Muscle layer of duodenum (tissue), 2 donors: ENCODE results near the gene CTDSP1.

Experiments
- H3K27ac ChIP-seq: one replicate; pipeline ENCODE4 v1.7.0; 2013; ENCODE audit warnings: mild to moderate bottlenecking, low read length
- H3K27me3 ChIP-seq: one replicate; pipeline ENCODE4 v1.7.0; 2013; ENCODE audit warnings: low read depth, mild to moderate bottlenecking, control low read depth, low read length
- H3K36me3 ChIP-seq, 2 donors: one replicate each; pipeline ENCODE4 v1.7.0; 2013; ENCODE audit warnings: low read length in 2 of 2, control low read depth in 1 of 2, mild to moderate bottlenecking in 1 of 2; ENCODE audit not compliant: insufficient read depth in 2 of 2, control insufficient read depth in 1 of 2
- H3K4me1 ChIP-seq, 2 donors: one replicate each; pipeline ENCODE4 v1.7.0; 2013; ENCODE audit warnings: low read length in 2 of 2, mild to moderate bottlenecking in 2 of 2, control low read depth in 1 of 2, moderate library complexity in 1 of 2; ENCODE audit not compliant: insufficient read depth in 2 of 2, control insufficient read depth in 1 of 2
- H3K4me3 ChIP-seq, 2 donors: one replicate each; pipeline ENCODE4 v1.7.0; 2013; ENCODE audit warnings: low read length in 2 of 2, low read depth in 1 of 2, mild to moderate bottlenecking in 1 of 2
- H3K9me3 ChIP-seq, 2 donors: one replicate each; pipeline ENCODE4 v1.7.0; 2013; ENCODE audit warnings: low read length in 2 of 2, control low read depth in 1 of 2, mild to moderate bottlenecking in 1 of 2; ENCODE audit not compliant: control insufficient read depth in 1 of 2
- donor health status: healthy.

The CTDSP1 gene

GRCh38 chr2:218399391-218400166, at the start of gene CTDSP1:
TSS of gene CTDSP1 (plus strand) at chr2:218399868. CDS start at chr2:218400091, 223 bp downstream.
- Histone ChIP-seq H3K4me1 (peaks cover 9 to 41% of the 10 kb centered on the region in 2 donors), H3K27me3 (no peaks in the 10 kb centered on the region), H3K27ac (peak within 1 kb of the TSS; percentile 93), H3K36me3 (peaks cover 7 to 32% of the 10 kb centered on the region in 2 donors), H3K4me3 (peak within 1 kb of the TSS; percentile 55 to 88), H3K9me3 (no peaks in the 10 kb centered on the region)

- peaks cover 0 to 3% of the 10 kb centered on the region in 2 donors for H3K9me3 ChIP-seq
- no peaks in the 10 kb centered on the region for H3K36me3 ChIP-seq
- H3K4me1 ChIP-seq: peaks cover 0 to 8% of the 10 kb centered on the region in 2 donors
- no peaks in the 10 kb centered on the region for H3K27me3 ChIP-seq
- no peak overlapping the region for H3K4me3 ChIP-seq
- no peak overlapping the region for H3K27ac ChIP-seq
These were observed 45.6 kb upstream of the CTDSP1 start for GRCh38 chr2:218354045-218354444.

- H3K27me3 ChIP-seq: no peaks in the 10 kb centered on the region
- H3K9me3 ChIP-seq: peaks cover 0 to 3% of the 10 kb centered on the region in 2 donors
- H3K36me3 ChIP-seq: no peaks in the 10 kb centered on the region
- no peak overlapping the region for H3K27ac ChIP-seq
- no peak overlapping the region for H3K4me3 ChIP-seq
- peaks cover 0 to 8% of the 10 kb centered on the region in 2 donors for H3K4me1 ChIP-seq
These were observed 44.7 kb upstream of the CTDSP1 start for GRCh38 chr2:218354850-218355443.

- no peaks in the 10 kb centered on the region for H3K27me3 ChIP-seq
- H3K27ac ChIP-seq: no peak overlapping the region
- no peaks in the 10 kb centered on the region for H3K9me3 ChIP-seq
- H3K4me3 ChIP-seq: no peak overlapping the region
- peaks cover 0 to 8% of the 10 kb centered on the region in 2 donors for H3K4me1 ChIP-seq
- H3K36me3 ChIP-seq: no peaks in the 10 kb centered on the region
These were observed 42.2 kb upstream of the CTDSP1 start for GRCh38 chr2:218357236-218358177.

- Histone ChIP-seq H3K4me1 (peaks cover 0 to 8% of the 10 kb centered on the region in 2 donors), H3K27ac (no peak overlapping the region), H3K4me3 (no peak overlapping the region), H3K36me3 (no peaks in the 10 kb centered on the region), H3K27me3 (no peaks in the 10 kb centered on the region), H3K9me3 (no peaks in the 10 kb centered on the region)
These were observed 39.2 kb upstream of the CTDSP1 start for GRCh38 chr2:218360453-218360852.

GRCh38 chr2:218362606-218363005, 37.1 kb upstream of the CTDSP1 start:
- Histone ChIP-seq H3K36me3 (no peaks in the 10 kb centered on the region), H3K27ac (no peak overlapping the region), H3K27me3 (no peaks in the 10 kb centered on the region), H3K9me3 (peaks cover 0 to 6% of the 10 kb centered on the region in 2 donors), H3K4me3 (no peak overlapping the region), H3K4me1 (peaks cover 0 to 3% of the 10 kb centered on the region in 2 donors)

GRCh38 chr2:218363736-218364135, 35.9 kb upstream of the CTDSP1 start:
- Histone ChIP-seq H3K4me1 (peaks cover 0 to 3% of the 10 kb centered on the region in 2 donors), H3K27ac (no peak overlapping the region), H3K9me3 (peaks cover 0 to 6% of the 10 kb centered on the region in 2 donors), H3K36me3 (no peaks in the 10 kb centered on the region), H3K4me3 (no peak overlapping the region), H3K27me3 (no peaks in the 10 kb centered on the region)

GRCh38 chr2:218364196-218364595, 35.5 kb upstream of the CTDSP1 start:
- Histone ChIP-seq H3K36me3 (no peaks in the 10 kb centered on the region), H3K27me3 (no peaks in the 10 kb centered on the region), H3K27ac (no peak overlapping the region), H3K4me1 (peaks cover under 1 to 3% of the 10 kb centered on the region in 2 donors), H3K9me3 (peaks cover 0 to 6% of the 10 kb centered on the region in 2 donors), H3K4me3 (no peak overlapping the region)

- Histone ChIP-seq H3K4me1 (peaks cover 3 to 12% of the 10 kb centered on the region in 2 donors), H3K27ac (peak overlapping the region; percentile 87), H3K4me3 (peak overlapping the region; percentile 57 to 60)
These were observed 32.9 kb upstream of the CTDSP1 start for GRCh38 chr2:218366621-218367414.

GRCh38 chr2:218367415-218368149, 32.1 kb upstream of the CTDSP1 start:
- H3K27me3 ChIP-seq: no peaks in the 10 kb centered on the region
- H3K4me1 ChIP-seq: peaks cover 3 to 12% of the 10 kb centered on the region in 2 donors

More at GRCh38 chr2:218366621-218367414, 32.9 kb upstream of the CTDSP1 start:
- Histone ChIP-seq H3K27me3 (no peaks in the 10 kb centered on the region), H3K9me3 (peaks cover 0 to 6% of the 10 kb centered on the region in 2 donors), H3K36me3 (no peaks in the 10 kb centered on the region)

More at GRCh38 chr2:218367415-218368149, 32.1 kb upstream of the CTDSP1 start:
- Histone ChIP-seq H3K36me3 (no peaks in the 10 kb centered on the region), H3K27ac (peak overlapping the region; percentile 87), H3K9me3 (peaks cover 0 to 6% of the 10 kb centered on the region in 2 donors), H3K4me3 (peak overlapping the region; percentile 57 to 60)
